SHP77 treated with DMSO at 0.1 percent for 48 hours (cell line): Measurements from ENCODE around the gene DAPK3.

Experiments
- DNase-seq: peaks from one replicate; lab custom pipeline; 2025; lab: John Stamatoyannopoulos, UW

The DAPK3 gene

GRCh38 chr19:3910105-3910504, 60.8 kb downstream of the DAPK3 start:
- DNase-seq: no peak
